Left renal pelvis (tissue), 4 donors: ENCODE measurements around the gene TNIK. TPM values are rescaled to one million over a fixed set of nuclear protein-coding genes. Genes with fewer than 3 reads are reported as not detected.
"Not testable (repeated sequence)": the region's sequence is repeated elsewhere in the genome, so short reads cannot be mapped to it uniquely, and the experiment has no call there.

Experiments used
- DNase-seq, 4 donors: peaks; one replicate each; pipeline ENCODE4 v3.0.0-alpha.2; 2013; ENCODE audit warnings: low read depth in 4 of 4, low spot score in 3 of 4
- polyA plus RNA-seq, 4 donors: library from polyadenylated mRNA; unstranded; fragments of 120-200 nt; gene quantifications; one replicate each; pipeline ENCODE4 v1.2.1, GENCODE V29; 2013; ENCODE audit not compliant: insufficient read length in 4 of 4

The TNIK gene
- polyA plus RNA-seq, 4 donors, result 2.3 to 19.2 (median 18.2) TPM

GRCh38 chr3:171447579-171447891 lies 12.7 kb downstream of the TNIK start:
- DNase-seq, result not testable (repeated sequence)

- DNase-seq, result no peak
These were observed 13.2 kb downstream of the TNIK start for GRCh38 chr3:171446801-171447578.

- no peak for DNase-seq
These were observed 13.9 kb downstream of the TNIK start for GRCh38 chr3:171446301-171446700.

GRCh38 chr3:171445620-171446204 lies 14.5 kb downstream of the TNIK start:
- DNase-seq, result no peak

GRCh38 chr3:171444001-171444690 lies 16.1 kb downstream of the TNIK start:
- DNase-seq, result no peak

GRCh38 chr3:171443211-171443957 lies 16.8 kb downstream of the TNIK start:
- no peak for DNase-seq

- DNase-seq, result no peak
These were observed 18.0 kb downstream of the TNIK start for GRCh38 chr3:171442184-171442583.

- no peak for DNase-seq
These were observed 18.8 kb downstream of the TNIK start for GRCh38 chr3:171441381-171441780.

GRCh38 chr3:171439996-171440395 lies 20.2 kb downstream of the TNIK start:
- DNase-seq, result no peak

GRCh38 chr3:171437115-171437756 lies 23.0 kb downstream of the TNIK start:
- no peak for DNase-seq

- no peak for DNase-seq
These were observed 23.8 kb downstream of the TNIK start for GRCh38 chr3:171436380-171436779.

- no peak for DNase-seq
These were observed 24.4 kb downstream of the TNIK start for GRCh38 chr3:171435757-171436156.

- DNase-seq, result no peak
These were observed 25.1 kb downstream of the TNIK start for GRCh38 chr3:171435143-171435542.

- no peak for DNase-seq
These were observed 27.7 kb downstream of the TNIK start for GRCh38 chr3:171432548-171432947.

- DNase-seq, result no peak
These were observed 28.7 kb downstream of the TNIK start for GRCh38 chr3:171431550-171431949.

- no peak for DNase-seq
These were observed 29.7 kb downstream of the TNIK start for GRCh38 chr3:171430530-171430929.

- DNase-seq, result no peak
These were observed 30.6 kb downstream of the TNIK start for GRCh38 chr3:171429635-171430034.

GRCh38 chr3:171428892-171429291 lies 31.3 kb downstream of the TNIK start:
- no peak for DNase-seq

GRCh38 chr3:171428321-171428787 lies 31.9 kb downstream of the TNIK start:
- DNase-seq, result no peak

- DNase-seq, result no peak
These were observed 32.4 kb downstream of the TNIK start for GRCh38 chr3:171427771-171428320.
